NT2/D1 (cell line): ENCODE data around the gene CALCA.

Experiments
- SUZ12 ChIP-seq: IDR thresholded peaks from 2 replicates; pipeline ENCODE4 v1.6.1; 2011; ENCODE audit not compliant: insufficient read length, insufficient read depth; ENCODE audit errors: extremely low read depth
- YY1 ChIP-seq: IDR thresholded peaks from 2 replicates; pipeline ENCODE4 v1.6.1; 2011; ENCODE audit not compliant: insufficient read length, insufficient read depth
- ZNF274 ChIP-seq: IDR thresholded peaks from 2 replicates; pipeline ENCODE4 v1.6.1; 2011; ENCODE audit warnings: mild to moderate bottlenecking, low read depth, low read length

GRCh38 chr11:14927146-14927545 is 45.0 kb downstream of the CALCA start:
- no peak for TF ChIP-seq ZNF274
- no peak for TF ChIP-seq YY1
- TF ChIP-seq SUZ12, result no peak
